Forelimb muscle (tissue), 1 donor: ENCODE measurements around the gene LSM7. TPM values are rescaled to one million over a fixed set of nuclear protein-coding genes. Genes with fewer than 3 reads are reported as not detected.

Source experiments
- DNase-seq: peaks from one replicate; pipeline ENCODE4 v3.0.0-alpha.2; 2013; ENCODE audit warnings: low read depth
- polyA plus RNA-seq: library from polyadenylated mRNA; unstranded; fragments of 120-200 nt; gene quantifications from one replicate; pipeline ENCODE4 v1.2.1, GENCODE V29; 2013; ENCODE audit not compliant: insufficient read length

LSM7 gene
- polyA plus RNA-seq, 1 donor: 68.1 TPM

DNA sequence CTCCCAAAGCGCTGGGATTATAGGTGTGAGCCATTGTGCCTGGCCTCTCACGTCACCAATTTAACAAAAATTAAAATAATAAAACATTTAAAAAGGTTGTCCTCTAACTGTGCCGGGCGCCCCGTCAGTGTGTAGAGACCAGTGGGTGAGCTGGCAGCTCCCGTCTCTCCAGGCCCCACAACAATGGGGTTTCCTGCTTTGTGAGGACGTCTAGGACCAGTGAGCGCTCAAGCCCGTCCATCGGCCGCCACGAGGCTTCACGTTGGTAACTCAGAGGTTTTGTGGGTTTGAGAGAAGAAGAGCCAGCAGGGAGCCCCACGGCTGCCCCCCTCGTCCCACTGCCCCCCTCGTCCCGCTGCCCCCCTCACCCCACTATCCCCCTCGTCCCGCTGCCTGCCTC, 4.7 kb downstream of the LSM7 start:
- no peak for DNase-seq

- DNase-seq: no peak
Measured at GRCh38 chr19:2321565-2322283, 6.7 kb downstream of the LSM7 start.

GRCh38 chr19:2320939-2321338, 7.4 kb downstream of the LSM7 start:
- DNase-seq: no peak

GRCh38 chr19:2320049-2320448, 8.3 kb downstream of the LSM7 start:
- no peak for DNase-seq

DNA sequence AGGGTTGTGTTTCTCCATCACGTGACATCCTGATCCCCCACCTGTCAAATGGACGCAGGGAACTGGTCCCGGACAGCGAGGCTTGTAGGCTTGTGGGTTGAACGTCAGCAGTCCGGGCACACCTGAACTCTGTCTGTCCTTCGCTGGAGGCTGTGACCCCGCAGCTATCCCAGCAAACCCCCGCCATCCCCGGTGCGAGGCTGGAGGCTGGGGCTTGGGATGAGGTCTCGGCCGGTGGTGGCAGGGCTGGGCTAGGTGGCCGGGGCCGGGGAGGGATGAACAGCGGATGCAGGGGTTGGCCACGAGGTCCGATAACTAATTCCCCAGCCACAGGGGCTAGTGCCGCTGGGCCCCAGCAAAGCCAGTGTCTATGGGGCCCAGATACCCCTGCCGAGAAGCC, 8.8 kb downstream of the LSM7 start:
- DNase-seq: no peak

DNA sequence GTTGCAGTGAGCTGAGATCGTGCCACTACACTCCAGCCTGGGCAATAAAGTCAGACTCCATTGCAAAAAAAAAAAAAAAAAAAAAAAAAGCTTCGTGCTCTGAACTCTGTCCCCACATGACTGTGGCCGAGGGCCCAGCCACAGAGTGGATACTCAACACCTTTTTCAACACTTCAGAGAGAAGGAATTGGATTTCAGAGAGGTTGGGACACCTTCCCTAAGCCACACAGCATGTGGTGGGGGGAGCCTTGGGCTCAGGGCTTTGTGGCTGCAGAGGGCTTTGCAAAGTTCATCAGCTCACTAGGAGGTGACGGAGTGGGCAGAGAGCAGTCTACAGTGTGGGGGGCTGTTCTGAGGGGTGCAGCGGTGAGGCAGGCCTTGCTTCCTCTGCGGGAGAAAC, 9.5 kb downstream of the LSM7 start:
- DNase-seq: no peak

DNA sequence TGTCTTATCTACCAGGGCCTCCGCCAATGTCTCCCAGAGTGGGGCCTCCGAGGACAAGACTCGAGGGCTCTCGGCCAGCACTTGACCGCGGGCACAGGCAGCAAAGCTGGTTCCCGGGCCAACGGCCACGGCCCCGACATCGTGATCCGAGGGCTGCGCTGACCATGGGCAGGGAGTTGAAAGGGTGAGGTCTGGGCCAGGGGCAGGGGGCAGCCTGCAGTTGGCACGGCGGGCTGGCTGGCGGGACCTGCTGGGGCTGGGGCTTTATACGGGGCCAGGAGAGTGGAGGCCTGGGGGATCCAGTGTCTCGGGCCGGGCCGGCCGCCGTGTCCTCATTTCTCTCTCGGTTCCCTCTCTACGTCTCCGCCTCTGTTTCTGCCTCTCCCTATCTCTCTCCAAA, 10.6 kb downstream of the LSM7 start:
- no peak for DNase-seq

DNA sequence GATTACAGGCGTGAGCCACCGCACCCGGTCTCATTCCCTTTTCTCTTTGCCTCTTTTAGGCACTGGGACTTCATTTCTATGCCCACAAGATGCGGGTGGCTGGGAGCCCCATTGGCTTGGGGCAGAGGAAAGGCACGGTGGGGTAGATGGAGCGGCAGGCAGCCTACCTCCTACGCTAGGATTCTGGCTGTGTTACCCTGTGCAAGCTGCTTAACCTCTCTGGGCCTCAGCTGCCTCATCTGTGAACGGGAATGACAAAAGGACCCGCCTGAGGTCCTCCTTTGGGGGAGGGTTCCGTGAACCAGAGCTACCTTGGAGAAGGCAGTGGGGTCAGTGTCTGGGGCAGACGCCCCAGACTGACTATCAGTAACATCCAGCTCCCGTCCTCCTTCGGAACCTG, 11.1 kb downstream of the LSM7 start:
- DNase-seq: no peak

GRCh38 chr19:2315818-2316353, 12.5 kb downstream of the LSM7 start:
- no peak for DNase-seq

DNA sequence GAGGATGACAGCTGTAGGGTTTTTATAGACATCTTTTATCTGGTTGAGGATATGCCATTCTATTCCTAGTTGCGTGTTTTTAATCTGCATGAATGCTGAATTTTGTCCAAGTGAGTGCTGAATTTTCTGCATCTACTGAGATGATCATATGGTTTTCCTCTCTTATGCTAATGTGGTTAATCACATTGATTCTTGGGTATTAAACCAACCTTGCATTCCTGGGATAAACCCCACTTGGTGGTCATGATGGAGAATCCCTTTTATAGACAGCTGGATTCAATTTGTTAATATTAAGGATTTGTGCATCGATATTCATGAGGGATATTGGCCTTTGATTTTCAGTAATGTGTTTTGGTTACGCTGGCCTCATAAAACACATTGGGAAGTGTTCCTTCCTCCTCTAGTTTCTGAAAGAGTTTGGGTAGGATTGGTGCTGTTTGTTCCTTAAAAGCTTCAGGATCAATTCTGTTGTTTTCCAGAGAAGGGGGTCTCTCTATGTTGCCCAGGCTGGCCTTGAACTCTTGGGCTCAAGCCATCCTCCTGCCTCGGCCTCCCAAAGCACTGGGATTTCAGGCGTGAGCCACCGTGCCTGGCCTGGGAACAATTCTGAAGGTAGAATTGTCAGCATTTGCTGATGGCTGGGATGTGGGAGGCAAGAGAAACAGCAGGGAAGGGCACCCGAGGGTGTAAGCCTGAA, 13.1 kb downstream of the LSM7 start:
- no peak for DNase-seq

DNA sequence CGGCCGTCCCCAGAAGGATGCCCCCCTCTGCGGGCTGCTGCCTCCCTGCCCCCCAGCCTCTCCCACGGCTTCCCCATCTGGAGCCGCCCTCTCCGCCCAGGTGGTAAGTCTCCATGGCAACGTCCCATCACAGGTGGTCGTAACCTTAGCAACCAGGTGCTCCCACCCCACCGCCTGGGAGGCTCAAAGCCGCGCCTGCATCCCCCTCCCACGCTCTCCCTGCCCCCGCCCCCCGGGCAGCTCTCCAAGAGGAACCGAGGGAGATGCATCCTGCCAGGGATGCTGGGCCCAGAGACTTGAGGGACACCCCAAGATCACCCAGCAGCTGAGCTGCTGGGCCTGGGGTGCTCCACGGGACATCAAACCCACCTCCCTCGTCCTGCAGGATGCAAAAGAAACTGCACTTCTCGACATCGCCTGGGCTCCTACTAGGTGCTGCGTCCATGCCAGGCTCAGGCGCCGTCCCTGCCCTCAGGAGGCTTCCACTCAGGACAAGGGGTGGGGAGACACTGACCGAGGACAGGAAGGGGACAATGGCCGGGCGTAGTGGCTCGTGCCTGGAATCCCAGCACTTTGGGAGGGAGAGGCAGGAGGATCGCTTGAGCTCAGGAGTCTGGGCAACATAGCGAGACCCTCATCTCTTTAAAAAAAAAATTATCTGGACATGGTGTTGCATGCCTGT, 15.4 kb downstream of the LSM7 start:
- DNase-seq: no peak

DNA sequence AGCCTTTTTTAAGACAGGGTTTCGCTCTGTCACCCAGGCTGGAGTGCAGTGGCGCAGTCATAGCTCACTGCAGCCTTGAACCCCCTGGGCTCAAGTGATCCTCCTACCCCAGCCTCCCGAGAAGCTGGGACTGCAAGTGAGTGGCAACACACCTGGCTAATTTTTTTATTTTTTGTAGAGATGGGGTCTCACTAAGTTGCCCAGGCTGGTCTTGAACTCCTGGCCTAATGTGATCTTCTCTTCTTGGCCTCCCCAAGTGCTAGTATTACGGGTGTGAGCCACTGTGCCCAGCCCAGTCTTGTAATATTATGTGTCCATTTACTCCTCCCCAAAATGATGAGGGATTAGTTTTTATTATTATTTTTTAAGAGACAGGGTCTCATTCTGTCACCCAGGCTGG, 17.3 kb downstream of the LSM7 start:
- DNase-seq: no peak

- no peak for DNase-seq
Measured at GRCh38 chr19:2309734-2310362, 18.5 kb downstream of the LSM7 start.

- no peak for DNase-seq
Measured at GRCh38 chr19:2308114-2308556, 20.3 kb downstream of the LSM7 start, which contains the start of gene LINGO3. LINGO3 (minus strand) TSS chr19:2308154; CDS start chr19:2291776, 16,378 bp downstream.

GRCh38 chr19:2307518-2308012, 20.8 kb downstream of the LSM7 start:
- DNase-seq: no peak

DNA sequence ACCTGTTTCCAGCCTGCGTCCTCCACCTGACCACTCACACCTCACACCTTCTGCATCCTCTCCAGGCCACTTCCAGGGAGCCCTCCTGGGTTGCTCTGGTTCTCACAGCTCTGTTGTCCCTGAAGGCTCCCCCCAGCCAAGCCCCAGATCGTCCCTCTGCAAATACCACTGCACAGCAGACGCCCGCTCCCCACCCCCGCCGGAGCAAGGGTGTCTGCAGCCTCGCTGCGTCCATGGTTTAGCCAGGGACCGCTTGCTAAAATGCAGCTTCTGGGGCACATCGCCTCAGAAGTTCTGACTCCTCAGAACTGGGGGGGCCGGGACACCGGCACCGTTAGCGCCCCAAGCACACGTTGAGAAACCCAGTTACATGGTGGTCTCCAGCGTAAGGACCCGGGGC, 21.4 kb downstream of the LSM7 start:
- no peak for DNase-seq

DNA sequence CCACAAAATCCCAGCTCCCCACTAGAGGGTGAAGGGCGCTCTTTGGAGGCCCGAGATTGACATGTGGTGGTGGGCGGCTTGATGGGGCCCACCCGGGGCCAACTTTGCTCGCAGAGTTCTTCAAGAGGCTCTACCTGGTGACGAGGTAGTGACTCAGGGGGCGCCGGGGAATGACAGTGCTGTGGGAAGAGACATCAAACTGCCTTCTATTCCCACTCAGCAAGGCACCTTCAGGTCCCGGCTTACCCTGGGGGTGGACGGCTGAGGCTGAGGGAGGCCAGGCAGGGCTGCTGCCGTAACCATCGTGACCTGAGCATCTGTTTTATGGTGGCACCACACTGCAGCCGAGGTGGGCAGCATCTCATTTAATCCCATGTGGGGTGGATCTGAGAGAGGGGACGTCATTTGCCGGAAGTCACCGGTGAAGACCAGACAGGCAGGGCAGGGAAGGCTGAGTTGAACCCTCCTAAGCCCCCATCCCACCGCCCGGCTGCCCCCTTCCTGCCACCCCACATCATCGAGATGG, 22.0 kb downstream of the LSM7 start:
- no peak for DNase-seq

GRCh38 chr19:2305452-2306280, 22.7 kb downstream of the LSM7 start:
- no peak for DNase-seq

DNA sequence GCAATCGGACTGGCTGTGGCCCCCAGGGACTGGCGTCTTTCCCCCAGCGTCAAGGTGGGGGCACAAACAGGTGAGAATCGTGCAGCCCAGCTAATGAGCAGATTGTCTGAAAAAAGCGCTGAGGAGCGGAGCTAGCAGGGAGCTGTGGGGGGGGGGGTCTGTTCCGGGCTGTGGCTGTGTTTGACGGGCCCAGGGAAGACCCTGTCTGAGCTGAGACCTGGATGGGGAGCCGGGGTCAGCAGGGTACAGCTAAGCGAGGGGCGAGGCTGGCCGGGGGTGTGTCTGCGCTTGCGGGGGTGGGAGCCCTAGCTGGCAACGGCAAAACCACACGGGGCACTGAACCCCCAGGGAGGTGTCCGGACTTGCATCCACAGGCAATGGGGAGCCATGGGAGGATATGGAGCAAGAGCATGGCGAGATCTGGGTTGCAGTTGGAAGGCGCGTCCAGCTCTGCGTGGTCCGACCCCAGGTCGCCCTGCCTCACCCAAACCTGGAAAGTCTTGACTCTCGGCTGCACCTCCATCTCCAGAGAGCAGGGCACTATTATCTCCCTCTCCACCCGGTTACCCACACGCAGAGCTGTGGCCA, 25.1 kb downstream of the LSM7 start:
- no peak for DNase-seq
